DOHH2 (cell line): ENCODE results near the gene ZNF669.
"Not testable (repeated sequence)": the region's sequence is repeated elsewhere in the genome, so short reads cannot be mapped to it uniquely, and the experiment has no call there.

ENCODE experiments used
- H3F3A ChIP-seq: fragments of 200-600 bp; sonication (generic), shearing (Covaris generic); 2 replicates; pipeline ENCODE4 v1.6.0; 2016; ENCODE audit warnings: antibody characterized with exemption, mild to moderate bottlenecking; ENCODE audit not compliant: control insufficient read depth, insufficient read depth
- H3K27ac ChIP-seq: fragments of 200-600 bp; sonication (generic); 2 replicates; pipeline ENCODE4 v1.5.1; 2014; ENCODE audit warnings: low read depth, mild to moderate bottlenecking, low read length, moderate library complexity
- H3K27me3 ChIP-seq: fragments of 200-600 bp; sonication (generic); 2 replicates; pipeline ENCODE4 v1.6.1; 2014; ENCODE audit warnings: mild to moderate bottlenecking, low read length, mixed read lengths; ENCODE audit not compliant: control insufficient read depth
- H3K36me3 ChIP-seq: fragments of 200-600 bp; sonication (generic); 2 replicates; pipeline ENCODE4 v1.6.1; 2014; ENCODE audit warnings: mild to moderate bottlenecking, low read length, moderate library complexity, mixed read lengths; ENCODE audit not compliant: control insufficient read depth
- H3K4me1 ChIP-seq: fragments of 200-600 bp; sonication (generic); 2 replicates; pipeline ENCODE4 v1.6.1; 2014; ENCODE audit warnings: mild to moderate bottlenecking, low read length, mixed read lengths; ENCODE audit not compliant: control insufficient read depth
- H3K4me2 ChIP-seq: fragments of 200-600 bp; sonication (generic); 2 replicates; pipeline ENCODE4 v1.6.0; 2014; ENCODE audit warnings: mild to moderate bottlenecking, low read length, moderate library complexity
- H3K4me3 ChIP-seq: fragments of 200-600 bp; sonication (generic); 2 replicates; pipeline ENCODE4 v1.5.1; 2014; ENCODE audit warnings: mild to moderate bottlenecking, low read length, mixed read lengths
- H3K79me2 ChIP-seq: fragments of 200-600 bp; sonication (generic); 2 replicates; pipeline ENCODE4 v1.6.1; 2014; ENCODE audit warnings: mild to moderate bottlenecking, low read length, mixed read lengths; ENCODE audit not compliant: control insufficient read depth
- H3K9me2 ChIP-seq: fragments of 200-600 bp; sonication (generic); replicated peaks from 2 replicates; pipeline ENCODE4 v1.6.1; 2014; ENCODE audit warnings: mild to moderate bottlenecking, low read length, mixed read lengths; ENCODE audit not compliant: control insufficient read depth
- H3K9me3 ChIP-seq: fragments of 200-600 bp; sonication (generic); 2 replicates; pipeline ENCODE4 v1.6.1; 2014; ENCODE audit warnings: antibody characterized with exemption, low read length, mixed read lengths; ENCODE audit not compliant: control insufficient read depth, insufficient read depth
- H4K20me1 ChIP-seq: fragments of 200-600 bp; sonication (generic); 2 replicates; pipeline ENCODE4 v1.6.0; 2014; ENCODE audit warnings: low read depth, mild to moderate bottlenecking, antibody characterized with exemption, low read length, moderate library complexity; ENCODE audit not compliant: control insufficient read depth, insufficient read depth
- EZH2phosphoT487 ChIP-seq: fragments of 200-600 bp; sonication (generic); IDR thresholded peaks from 2 replicates; pipeline ENCODE4 v1.6.1; 2017; ENCODE audit warnings: borderline replicate concordance, mild to moderate bottlenecking, antibody characterized with exemption, low read length, moderate library complexity, mixed read lengths
- TF ChIP-seq, protein P1 (sequence below): fragments of 200-600 bp; sonication (generic); IDR thresholded peaks from one replicate; pipeline ENCODE4 v1.5.1; 2014; ENCODE audit warnings: antibody characterized with exemption, mild to moderate bottlenecking, low read depth, low read length; ENCODE audit not compliant: poor library complexity, severe bottlenecking

Gene ZNF669

DNA sequence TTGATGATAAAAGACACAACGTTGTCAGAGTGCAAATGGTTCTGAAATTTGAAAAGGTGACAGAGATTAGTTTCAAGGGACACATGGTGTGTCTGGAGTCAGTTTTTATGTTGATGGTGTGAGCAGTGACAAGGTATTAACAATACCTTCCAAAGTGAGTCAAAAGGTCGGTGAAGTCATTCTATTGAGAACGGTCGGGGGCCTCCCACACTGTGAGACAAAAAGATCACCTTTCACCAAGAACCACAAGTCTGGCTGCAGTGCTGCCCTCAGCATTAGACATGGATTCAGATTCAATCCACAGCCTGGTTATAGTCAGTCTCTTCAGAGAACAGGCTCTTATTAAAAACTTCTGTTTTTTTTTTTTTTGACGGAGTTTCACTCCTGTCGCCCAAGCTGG is 41.1 kb upstream of the ZNF669 start:
- peaks cover 71% of the 10 kb centered on the region for H3K79me2 ChIP-seq

DNA sequence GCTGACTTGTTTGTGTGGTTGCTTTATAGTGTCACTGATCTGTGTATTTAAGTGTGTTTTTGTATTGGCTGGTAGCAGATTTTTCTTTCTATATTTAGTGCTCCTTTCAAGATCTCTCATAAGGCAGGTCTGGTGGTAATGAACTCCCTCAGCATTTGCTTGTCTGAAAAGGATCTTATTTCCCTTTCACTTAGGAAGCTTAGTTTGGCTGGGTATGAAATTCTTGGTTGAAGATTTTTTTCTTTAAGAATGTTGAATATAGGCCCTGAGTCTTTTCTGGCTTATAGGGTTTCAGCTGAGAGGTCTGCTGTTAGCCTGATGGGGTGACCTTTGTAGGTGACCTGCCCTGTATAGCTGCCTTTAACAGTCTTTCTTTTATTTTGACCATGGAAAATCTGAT is 35.4 kb upstream of the ZNF669 start:
- H3K4me3 ChIP-seq, H3K9me2 ChIP-seq, H3K4me2 ChIP-seq, H3K27me3 ChIP-seq, H3F3A ChIP-seq, H4K20me1 ChIP-seq, H3K4me1 ChIP-seq, H3K27ac ChIP-seq: not testable (repeated sequence)
- Histone ChIP-seq H3K9me3 (peaks cover 63% of the 10 kb centered on the region), H3K79me2 (peaks cover 67% of the 10 kb centered on the region), H3K36me3 (peaks cover 43% of the 10 kb centered on the region)

More for the DNA sequence above, 41.1 kb upstream of the ZNF669 start:
- Histone ChIP-seq H3K9me3 (peaks cover 62% of the 10 kb centered on the region), H3K4me2 (no peak overlapping the region), H3K4me3 (no peak overlapping the region), H3K27me3 (no peaks in the 10 kb centered on the region), H3K9me2 (no peaks in the 10 kb centered on the region), H3F3A (peaks cover 3% of the 10 kb centered on the region; the same call in 1 of the 2 replicates), H3K4me1 (no peaks in the 10 kb centered on the region), H3K36me3 (peaks cover 83% of the 10 kb centered on the region), H4K20me1 (no peaks in the 10 kb centered on the region), H3K27ac (no peak overlapping the region)
- TF ChIP-seq, protein P1, sequence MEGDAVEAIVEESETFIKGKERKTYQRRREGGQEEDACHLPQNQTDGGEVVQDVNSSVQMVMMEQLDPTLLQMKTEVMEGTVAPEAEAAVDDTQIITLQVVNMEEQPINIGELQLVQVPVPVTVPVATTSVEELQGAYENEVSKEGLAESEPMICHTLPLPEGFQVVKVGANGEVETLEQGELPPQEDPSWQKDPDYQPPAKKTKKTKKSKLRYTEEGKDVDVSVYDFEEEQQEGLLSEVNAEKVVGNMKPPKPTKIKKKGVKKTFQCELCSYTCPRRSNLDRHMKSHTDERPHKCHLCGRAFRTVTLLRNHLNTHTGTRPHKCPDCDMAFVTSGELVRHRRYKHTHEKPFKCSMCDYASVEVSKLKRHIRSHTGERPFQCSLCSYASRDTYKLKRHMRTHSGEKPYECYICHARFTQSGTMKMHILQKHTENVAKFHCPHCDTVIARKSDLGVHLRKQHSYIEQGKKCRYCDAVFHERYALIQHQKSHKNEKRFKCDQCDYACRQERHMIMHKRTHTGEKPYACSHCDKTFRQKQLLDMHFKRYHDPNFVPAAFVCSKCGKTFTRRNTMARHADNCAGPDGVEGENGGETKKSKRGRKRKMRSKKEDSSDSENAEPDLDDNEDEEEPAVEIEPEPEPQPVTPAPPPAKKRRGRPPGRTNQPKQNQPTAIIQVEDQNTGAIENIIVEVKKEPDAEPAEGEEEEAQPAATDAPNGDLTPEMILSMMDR: no peak
- TF ChIP-seq EZH2phosphoT487: no peak

DNA sequence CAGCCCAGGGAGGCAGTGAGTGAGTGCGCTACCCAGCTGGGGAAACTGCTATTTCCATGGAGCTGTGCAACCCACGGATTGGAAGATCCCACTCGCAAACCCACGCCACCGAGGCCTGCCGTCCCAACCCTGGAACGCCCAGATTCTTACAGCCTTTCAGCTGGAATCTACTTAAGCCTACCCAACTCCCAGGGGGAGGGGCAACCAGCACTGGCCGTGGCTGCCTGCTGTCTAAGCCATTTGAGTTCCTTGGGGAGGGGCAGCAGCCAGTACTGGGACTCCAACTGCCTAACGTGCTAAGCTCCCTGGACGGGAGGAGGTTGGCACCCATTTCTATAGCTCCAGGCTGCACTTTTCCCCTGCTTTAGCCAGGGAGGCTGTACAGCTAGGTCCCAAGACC is 27.1 kb upstream of the ZNF669 start:
- Histone ChIP-seq H3F3A (no peaks in the 10 kb centered on the region), H4K20me1 (no peaks in the 10 kb centered on the region), H3K27me3 (no peaks in the 10 kb centered on the region), H3K4me3 (no peak overlapping the region), H3K36me3 (peaks cover 32% of the 10 kb centered on the region), H3K9me3 (peaks cover 36% of the 10 kb centered on the region; the same call in 1 of the 2 replicates), H3K9me2 (no peaks in the 10 kb centered on the region), H3K27ac (no peak overlapping the region), H3K79me2 (peaks cover 55% of the 10 kb centered on the region), H3K4me1 (peaks cover 5% of the 10 kb centered on the region), H3K4me2 (no peak overlapping the region)
- no peak for TF ChIP-seq EZH2phosphoT487
- TF ChIP-seq, protein P1: no peak

DNA sequence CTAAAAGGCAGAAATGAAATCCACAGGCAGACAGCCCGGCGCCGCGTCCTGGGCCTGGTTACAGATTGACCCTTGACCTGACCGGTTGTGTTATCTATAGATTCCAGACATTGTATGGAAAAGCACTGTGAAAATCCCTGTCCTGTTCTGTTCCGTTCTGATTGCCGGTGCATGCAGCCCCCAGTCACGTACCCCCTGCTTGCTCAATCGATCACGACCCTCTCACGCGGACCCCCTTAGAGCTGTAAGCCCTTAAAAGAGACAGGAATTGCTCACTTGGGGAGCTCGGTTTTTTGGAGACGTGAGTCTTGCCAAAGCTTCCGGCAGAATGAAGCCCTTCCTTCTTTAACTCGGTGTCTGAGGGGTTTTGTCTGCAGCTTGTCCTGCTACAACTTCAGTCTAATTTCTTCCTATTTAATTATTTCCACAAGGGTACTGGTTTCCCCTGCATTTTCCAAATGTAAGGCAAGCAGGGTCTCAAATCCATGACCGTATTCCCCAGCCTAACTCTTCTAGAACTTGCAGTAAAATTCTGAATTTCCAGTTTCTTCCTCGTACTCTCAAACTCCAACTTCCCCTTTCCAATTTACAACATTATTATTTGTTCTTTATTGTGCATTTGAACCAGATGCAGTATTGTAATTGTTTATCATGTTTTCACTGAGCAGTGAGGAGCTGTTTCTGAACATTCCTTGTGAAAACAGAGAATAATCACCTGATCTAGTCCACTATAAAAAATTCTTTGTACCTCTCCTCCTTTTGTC is 23.5 kb upstream of the ZNF669 start:
- H3K27ac ChIP-seq, H3F3A ChIP-seq, H4K20me1 ChIP-seq, H3K27me3 ChIP-seq, H3K9me2 ChIP-seq, H3K4me1 ChIP-seq: not testable (repeated sequence)
- Histone ChIP-seq H3K79me2 (peaks cover 32% of the 10 kb centered on the region), H3K9me3 (peaks cover 14% of the 10 kb centered on the region; the same call in 1 of the 2 replicates), H3K4me3 (peak overlapping the region; percentile 68), H3K36me3 (peaks cover 26% of the 10 kb centered on the region), H3K4me2 (peak overlapping the region; percentile 68)

DNA sequence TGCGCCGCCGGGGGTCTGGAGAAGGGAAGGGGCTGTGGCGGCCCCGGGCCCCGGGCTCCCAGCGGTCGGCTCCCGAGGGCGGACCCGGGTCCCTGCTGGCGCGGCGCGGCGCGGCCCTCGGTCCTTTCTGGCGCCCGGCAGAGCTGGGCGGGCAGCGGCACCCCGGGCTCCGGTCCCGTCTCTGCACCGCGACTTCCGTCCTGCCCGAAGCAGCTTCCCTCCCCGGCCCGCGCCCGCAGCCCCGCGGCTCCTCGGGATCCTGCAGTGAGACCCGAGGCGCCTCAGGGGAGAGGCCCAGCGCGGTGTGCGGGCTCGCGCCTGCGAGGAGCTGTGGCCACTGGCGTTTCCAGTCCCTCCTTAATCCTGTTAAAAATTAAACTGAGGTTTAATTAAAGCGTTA is 22.4 kb upstream of the ZNF669 start:
- H3K9me2 ChIP-seq, H3F3A ChIP-seq, H3K9me3 ChIP-seq, H3K4me1 ChIP-seq, H3K27me3 ChIP-seq, H3K27ac ChIP-seq, H3K4me3 ChIP-seq, H4K20me1 ChIP-seq, H3K4me2 ChIP-seq: not testable (repeated sequence)
- peaks cover 23% of the 10 kb centered on the region for H3K79me2 ChIP-seq
- H3K36me3 ChIP-seq: peaks cover 15% of the 10 kb centered on the region

DNA sequence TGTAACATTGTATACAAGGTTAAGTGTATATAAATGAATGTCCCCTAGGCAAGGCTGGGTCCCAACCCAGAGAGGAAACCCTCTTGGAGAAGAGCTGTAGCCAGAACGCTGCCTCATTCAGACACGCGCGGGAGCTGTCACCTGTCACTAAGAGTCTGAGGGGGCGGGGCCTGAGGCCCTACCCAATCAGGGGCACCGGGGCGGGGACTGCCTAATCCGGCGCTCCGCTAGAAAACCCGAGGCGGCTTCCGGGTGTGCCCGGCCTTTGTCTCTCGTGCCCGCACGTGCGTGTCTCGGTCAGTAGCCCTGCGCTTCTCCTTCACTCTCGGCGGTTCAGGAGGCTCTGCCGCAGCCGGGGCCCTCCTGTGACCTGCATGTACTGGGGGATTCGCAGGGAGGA is 22.0 kb upstream of the ZNF669 start:
- H3K79me2 ChIP-seq: peaks cover 18% of the 10 kb centered on the region

More for the DNA sequence above, 22.0 kb upstream of the ZNF669 start:
- not testable (repeated sequence) for H3K27me3 ChIP-seq, H3K9me2 ChIP-seq, H4K20me1 ChIP-seq, H3K4me2 ChIP-seq, H3K27ac ChIP-seq, H3K4me1 ChIP-seq, H3K9me3 ChIP-seq, H3K4me3 ChIP-seq, H3F3A ChIP-seq
- peaks cover 11% of the 10 kb centered on the region for H3K36me3 ChIP-seq
